Activated naive CD4-positive, alpha-beta T cell treated with Interleukin-2 at 50 U/mL for 16 hours (primary cell): ENCODE measurements around the gene NDUFA7.
"Not testable (repeated sequence)": the region's sequence is repeated elsewhere in the genome, so short reads cannot be mapped to it uniquely, and the experiment has no call there.

Experiments
- DNase-seq: peaks from one replicate; pipeline ENCODE4 v3.0.0-alpha.2; 2020

NDUFA7 gene

GRCh38 chr19:8341504-8341903 is 20.3 kb upstream of the NDUFA7 start:
- not testable (repeated sequence) for DNase-seq

GRCh38 chr19:8340341-8341096 is 19.3 kb upstream of the NDUFA7 start:
- DNase-seq, result no peak

- no peak for DNase-seq
Observed at GRCh38 chr19:8338835-8339234, 17.7 kb upstream of the NDUFA7 start.

GRCh38 chr19:8337728-8338127 is 16.6 kb upstream of the NDUFA7 start:
- DNase-seq, result no peak

GRCh38 chr19:8336660-8337059 is 15.5 kb upstream of the NDUFA7 start:
- DNase-seq, result no peak

GRCh38 chr19:8336072-8336569 is 14.9 kb upstream of the NDUFA7 start:
- DNase-seq, result no peak

GRCh38 chr19:8335343-8336071 is 14.3 kb upstream of the NDUFA7 start:
- DNase-seq, result peak; percentile 23

- peak; percentile 21 for DNase-seq
Observed at GRCh38 chr19:8334458-8335342, 13.5 kb upstream of the NDUFA7 start.

GRCh38 chr19:8333767-8334457 is 12.7 kb upstream of the NDUFA7 start:
- DNase-seq, result no peak

GRCh38 chr19:8332976-8333766 is 12.0 kb upstream of the NDUFA7 start:
- DNase-seq, result no peak

GRCh38 chr19:8331263-8331845 is 10.2 kb upstream of the NDUFA7 start:
- no peak for DNase-seq

GRCh38 chr19:8329996-8330395 is 8.8 kb upstream of the NDUFA7 start:
- DNase-seq, result no peak

- no peak for DNase-seq
Observed at GRCh38 chr19:8325454-8325853, 4.3 kb upstream of the NDUFA7 start.

- peak; percentile 3 for DNase-seq
Observed at GRCh38 chr19:8324186-8325050, 3.2 kb upstream of the NDUFA7 start.

GRCh38 chr19:8323781-8324185 is 2.6 kb upstream of the NDUFA7 start:
- DNase-seq, result peak; percentile 3

- DNase-seq, result no peak
Observed at GRCh38 chr19:8322638-8322997, 1.4 kb upstream of the NDUFA7 start.

GRCh38 chr19:8321986-8322637 is 937 bp upstream of the NDUFA7 start:
- no peak for DNase-seq

- peak; percentile 15 for DNase-seq
Observed at GRCh38 chr19:8320564-8321066, 560 bp downstream of the NDUFA7 start.

GRCh38 chr19:8319807-8320520 is 1.2 kb downstream of the NDUFA7 start:
- DNase-seq, result no peak
